Measurements from ENCODE around the gene ZRANB1.

DNA sequence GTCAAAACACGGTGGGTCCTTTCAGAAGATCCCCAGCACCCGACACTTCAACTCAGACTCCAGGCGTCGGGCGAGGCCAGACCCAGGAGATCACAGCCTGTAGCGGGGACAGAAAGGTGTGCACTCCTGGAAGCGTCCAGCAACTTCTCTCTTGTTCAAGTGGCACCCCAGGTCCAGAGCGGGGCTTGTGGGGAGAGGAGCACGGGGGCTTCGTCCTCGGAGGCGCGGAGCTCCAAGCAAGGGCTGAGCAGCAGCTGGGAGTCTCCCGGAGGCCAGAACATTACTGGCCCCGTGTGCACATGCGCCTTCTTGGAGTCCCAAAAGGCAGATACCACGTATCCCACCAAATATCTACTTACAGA, 54.9 kb downstream of the ZRANB1 start:
- TF ChIP-seq RFX5 (IDR thresholded peaks at IDR 0.05; ENCODE audit: low read depth, low read length) (no peak), RAD21 (IDR thresholded peaks at IDR 0.05; ENCODE audit: low read length) (no peak), FOS (IDR thresholded peaks at IDR 0.05; ENCODE audit: low read depth, low read length) (no peak), SMC3 (IDR thresholded peaks at IDR 0.05; ENCODE audit: low read depth, low read length) (no peak), RCOR1 (IDR thresholded peaks at IDR 0.05; ENCODE audit: insufficient replicate concordance, low read length) (no peak), POLR2A (IDR thresholded peaks at IDR 0.05; ENCODE audit: low read depth, low read length) (no peak), MAZ (IDR thresholded peaks at IDR 0.05; ENCODE audit: borderline replicate concordance, low read depth, low read length) (no peak), MXI1 (IDR thresholded peaks at IDR 0.05; ENCODE audit: borderline replicate concordance, low read depth, low read length) (no peak), CEBPB (IDR thresholded peaks at IDR 0.05; ENCODE audit: low read depth, low read length) (no peak)
- TF ChIP-seq, protein P1, sequence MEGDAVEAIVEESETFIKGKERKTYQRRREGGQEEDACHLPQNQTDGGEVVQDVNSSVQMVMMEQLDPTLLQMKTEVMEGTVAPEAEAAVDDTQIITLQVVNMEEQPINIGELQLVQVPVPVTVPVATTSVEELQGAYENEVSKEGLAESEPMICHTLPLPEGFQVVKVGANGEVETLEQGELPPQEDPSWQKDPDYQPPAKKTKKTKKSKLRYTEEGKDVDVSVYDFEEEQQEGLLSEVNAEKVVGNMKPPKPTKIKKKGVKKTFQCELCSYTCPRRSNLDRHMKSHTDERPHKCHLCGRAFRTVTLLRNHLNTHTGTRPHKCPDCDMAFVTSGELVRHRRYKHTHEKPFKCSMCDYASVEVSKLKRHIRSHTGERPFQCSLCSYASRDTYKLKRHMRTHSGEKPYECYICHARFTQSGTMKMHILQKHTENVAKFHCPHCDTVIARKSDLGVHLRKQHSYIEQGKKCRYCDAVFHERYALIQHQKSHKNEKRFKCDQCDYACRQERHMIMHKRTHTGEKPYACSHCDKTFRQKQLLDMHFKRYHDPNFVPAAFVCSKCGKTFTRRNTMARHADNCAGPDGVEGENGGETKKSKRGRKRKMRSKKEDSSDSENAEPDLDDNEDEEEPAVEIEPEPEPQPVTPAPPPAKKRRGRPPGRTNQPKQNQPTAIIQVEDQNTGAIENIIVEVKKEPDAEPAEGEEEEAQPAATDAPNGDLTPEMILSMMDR (conservative IDR thresholded peaks at IDR 0.05; ENCODE audit: low read depth, low read length), result no peak
- TF ChIP-seq, protein P2, sequence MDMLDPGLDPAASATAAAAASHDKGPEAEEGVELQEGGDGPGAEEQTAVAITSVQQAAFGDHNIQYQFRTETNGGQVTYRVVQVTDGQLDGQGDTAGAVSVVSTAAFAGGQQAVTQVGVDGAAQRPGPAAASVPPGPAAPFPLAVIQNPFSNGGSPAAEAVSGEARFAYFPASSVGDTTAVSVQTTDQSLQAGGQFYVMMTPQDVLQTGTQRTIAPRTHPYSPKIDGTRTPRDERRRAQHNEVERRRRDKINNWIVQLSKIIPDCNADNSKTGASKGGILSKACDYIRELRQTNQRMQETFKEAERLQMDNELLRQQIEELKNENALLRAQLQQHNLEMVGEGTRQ (IDR thresholded peaks at IDR 0.05; ENCODE audit: low read depth, low read length), result no peak
- TF ChIP-seq, protein P3, sequence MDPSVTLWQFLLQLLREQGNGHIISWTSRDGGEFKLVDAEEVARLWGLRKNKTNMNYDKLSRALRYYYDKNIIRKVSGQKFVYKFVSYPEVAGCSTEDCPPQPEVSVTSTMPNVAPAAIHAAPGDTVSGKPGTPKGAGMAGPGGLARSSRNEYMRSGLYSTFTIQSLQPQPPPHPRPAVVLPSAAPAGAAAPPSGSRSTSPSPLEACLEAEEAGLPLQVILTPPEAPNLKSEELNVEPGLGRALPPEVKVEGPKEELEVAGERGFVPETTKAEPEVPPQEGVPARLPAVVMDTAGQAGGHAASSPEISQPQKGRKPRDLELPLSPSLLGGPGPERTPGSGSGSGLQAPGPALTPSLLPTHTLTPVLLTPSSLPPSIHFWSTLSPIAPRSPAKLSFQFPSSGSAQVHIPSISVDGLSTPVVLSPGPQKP (IDR thresholded peaks at IDR 0.05; ENCODE audit: borderline replicate concordance, low read depth, low read length), result no peak

Data from IMR-90 (cell line).